HG02642 (cell line): Measurements from ENCODE around the gene PCGF2.
"Not testable (repeated sequence)": the region's sequence is repeated elsewhere in the genome, so short reads cannot be mapped to it uniquely, and the experiment has no call there.

Experiments
- ATAC-seq: cut with Tn5 transposase; IDR thresholded peaks from one replicate; pipeline ENCODE4 v1.9.1; 2021; ENCODE audit warnings: mild to moderate bottlenecking; ENCODE audit not compliant: unreplicated experiment, poor library complexity

PCGF2 gene

DNA sequence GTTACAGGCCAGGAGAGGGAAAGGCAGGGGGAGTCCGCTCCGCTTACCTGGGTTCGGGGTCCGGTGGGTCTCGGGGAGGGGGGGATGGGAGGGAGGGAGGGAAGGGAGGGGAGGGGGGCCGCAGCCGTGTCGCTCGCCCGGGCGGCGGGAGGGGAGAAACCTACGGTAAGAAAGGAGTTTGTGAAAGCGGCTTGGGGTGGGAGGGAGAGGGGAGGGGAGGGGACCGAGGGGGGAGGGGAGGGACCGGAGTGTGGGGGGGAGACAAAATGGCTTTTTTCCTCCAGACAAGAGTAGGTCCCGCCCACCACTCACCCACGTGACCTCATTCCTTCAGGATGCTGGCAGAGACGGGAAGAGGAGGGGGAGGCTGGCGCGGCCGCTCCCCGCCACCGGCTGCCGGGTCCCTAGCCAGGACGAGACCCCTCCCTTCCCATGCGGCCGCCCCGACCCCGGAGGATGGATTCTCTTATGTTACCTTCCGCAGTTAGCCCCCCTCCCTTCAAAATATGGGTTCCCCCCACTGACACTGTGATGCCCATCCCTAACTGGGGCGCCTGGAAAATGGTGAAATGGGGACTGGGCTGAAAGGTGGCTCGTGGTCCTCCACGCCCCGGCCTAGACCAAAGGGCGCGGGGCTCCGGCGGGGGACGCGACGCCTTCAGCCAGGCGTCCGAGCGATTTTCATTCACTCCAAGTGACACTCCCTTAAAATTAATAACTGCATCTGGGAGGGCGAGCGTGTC, at the start of gene PCGF2:
TSS of gene PCGF2 (minus strand) at position 188 of the 743 bp plus-strand sequence. CDS start 7,934 bp downstream, outside the sequence.
- ATAC-seq, result no peak

GRCh38 chr17:38797828-38798227, 49.7 kb upstream of the PCGF2 start:
- no peak for ATAC-seq

GRCh38 chr17:38797158-38797490, 49.0 kb upstream of the PCGF2 start:
- no peak for ATAC-seq

DNA sequence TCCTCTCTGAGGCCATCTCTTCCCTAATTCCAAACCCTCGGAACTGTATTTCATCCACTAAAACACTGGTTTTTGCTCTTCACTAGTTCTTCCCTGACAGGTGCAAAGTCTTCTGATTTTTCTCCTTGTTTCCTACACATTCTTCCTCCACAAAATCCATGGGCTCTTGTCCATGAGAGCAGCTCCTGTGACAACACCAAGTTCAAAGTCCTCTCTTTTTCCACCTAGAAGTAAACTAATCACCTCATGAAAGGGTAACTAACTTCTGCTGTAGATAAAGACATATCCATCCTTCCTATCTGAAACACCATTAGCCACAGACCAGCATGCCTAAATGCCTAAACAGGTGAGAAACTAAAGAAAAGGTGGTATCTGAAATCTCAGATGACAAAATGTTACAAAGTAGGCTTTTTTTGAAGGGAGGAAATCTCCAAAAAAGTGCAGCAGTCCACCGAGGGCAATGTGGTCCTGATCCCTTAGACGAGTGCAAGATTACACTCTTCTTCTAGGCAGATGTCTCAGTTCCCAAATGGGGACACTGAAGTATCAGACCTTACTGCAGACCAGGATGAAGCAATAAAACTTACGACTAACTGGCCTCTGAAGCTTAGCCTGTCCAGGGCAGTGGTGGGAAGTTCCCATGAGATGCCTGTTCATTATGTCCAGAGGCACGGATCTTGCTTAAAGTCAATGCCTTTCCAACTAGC, 48.5 kb upstream of the PCGF2 start:
- no peak for ATAC-seq

GRCh38 chr17:38794221-38794620, 46.1 kb upstream of the PCGF2 start:
- ATAC-seq, result no peak

GRCh38 chr17:38791162-38791561, 43.0 kb upstream of the PCGF2 start:
- ATAC-seq, result no peak

DNA sequence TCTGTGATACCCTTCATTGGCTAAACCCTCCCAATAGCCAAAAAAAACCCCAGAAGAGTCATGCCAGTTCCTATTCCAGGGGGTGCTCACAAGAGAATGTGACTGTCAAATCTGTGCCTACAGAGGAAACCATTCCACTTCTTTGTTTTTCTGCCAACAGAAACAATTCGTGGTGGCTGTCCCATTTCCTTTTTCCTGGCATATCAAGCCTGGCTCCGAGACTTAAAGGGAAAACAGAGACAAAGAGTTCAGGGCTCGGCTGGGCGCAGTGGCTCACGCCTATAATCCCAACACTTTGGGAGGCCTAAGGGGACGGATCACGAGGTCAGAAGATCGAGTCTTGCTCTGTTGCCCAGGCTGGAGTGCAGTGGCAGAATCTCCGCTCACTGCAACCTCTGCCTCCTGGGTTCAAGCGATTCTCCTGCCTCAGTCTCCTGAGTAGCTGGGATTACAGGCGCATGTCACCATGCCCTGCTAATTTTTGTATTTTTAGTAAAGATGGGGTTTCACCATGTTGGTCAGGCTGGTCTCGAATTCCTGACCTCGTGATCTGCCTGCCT, 42.1 kb upstream of the PCGF2 start:
- ATAC-seq, result not testable (repeated sequence)

DNA sequence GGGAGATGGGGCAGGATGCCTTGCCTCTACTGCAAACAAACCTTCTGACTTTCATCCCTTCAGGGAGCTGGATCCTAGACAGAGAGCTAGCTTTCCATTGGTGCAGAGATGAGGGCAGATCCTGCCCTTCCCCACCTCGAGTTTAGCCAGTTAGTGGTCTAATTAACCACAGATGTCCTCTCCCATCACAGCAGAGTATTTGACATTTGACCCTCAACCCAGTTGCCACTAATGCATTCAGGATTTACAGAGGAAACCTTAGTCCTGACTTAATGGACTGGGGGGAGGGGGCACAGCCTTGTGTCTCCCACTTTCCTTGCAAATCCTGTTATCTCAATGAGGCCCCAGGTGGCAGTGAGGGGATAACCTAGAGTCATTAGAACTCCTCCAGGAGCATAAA, 41.0 kb upstream of the PCGF2 start:
- no peak for ATAC-seq

- ATAC-seq, result not testable (repeated sequence)
Observed at GRCh38 chr17:38787999-38788398, 39.9 kb upstream of the PCGF2 start.

DNA sequence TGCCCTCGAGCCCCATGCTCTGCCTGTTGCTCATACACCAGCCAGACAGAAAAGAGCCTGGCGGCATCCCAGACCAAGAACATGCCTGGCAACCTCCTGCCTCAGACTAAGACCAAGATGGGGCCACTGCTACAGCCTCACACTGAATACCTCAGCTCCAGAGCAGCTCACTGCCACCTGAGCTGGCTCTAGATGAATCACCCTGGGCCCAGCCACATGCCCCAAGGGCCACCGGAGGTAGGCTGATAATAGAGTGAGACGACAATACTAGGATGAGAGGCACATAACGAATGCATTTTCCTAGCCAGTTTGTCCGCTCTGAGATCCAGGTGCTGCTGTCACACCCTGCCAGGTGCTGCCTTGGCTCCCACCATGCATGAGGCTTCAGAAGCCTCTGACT, 38.2 kb upstream of the PCGF2 start:
- ATAC-seq, result no peak

- no peak for ATAC-seq
Observed at GRCh38 chr17:38783227-38783626, 35.1 kb upstream of the PCGF2 start.

DNA sequence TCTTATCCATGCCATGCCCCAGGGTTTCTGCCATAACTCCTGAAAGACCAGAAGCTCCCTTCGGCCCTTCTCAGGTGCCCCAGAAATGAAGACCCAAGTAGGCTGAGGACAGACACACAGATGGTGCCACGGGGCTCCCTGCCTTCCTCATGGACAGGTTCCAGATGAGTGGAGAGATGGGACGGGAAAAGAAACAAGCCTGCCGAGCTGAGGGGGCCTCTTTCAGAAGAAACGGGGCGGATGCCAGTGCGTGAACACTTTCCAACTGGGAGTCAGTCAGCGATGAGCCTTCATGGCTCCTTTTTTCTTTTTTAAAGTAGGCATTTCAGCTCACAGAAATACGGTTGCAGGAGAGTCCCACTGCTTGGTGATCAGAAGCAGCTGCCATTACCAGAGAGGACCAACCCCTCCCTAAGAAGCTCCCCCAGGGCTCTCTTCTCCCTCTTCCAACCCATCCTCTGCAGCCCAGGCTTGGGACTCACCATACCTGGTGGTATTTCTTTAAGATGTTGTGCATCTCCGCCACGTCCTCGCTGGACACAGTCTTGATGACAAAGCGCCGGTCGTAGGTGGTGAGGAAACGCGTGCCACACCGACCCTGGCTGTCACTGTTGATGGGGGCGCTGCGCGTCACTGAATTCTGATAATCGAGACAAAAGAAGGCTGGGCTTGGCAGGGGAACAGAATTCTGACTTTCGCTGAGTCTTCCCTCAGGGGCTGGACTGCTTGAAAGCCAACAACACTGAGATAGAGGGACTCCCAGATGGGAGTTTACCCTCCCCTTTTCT, 32.0 kb upstream of the PCGF2 start:
- no peak for ATAC-seq

DNA sequence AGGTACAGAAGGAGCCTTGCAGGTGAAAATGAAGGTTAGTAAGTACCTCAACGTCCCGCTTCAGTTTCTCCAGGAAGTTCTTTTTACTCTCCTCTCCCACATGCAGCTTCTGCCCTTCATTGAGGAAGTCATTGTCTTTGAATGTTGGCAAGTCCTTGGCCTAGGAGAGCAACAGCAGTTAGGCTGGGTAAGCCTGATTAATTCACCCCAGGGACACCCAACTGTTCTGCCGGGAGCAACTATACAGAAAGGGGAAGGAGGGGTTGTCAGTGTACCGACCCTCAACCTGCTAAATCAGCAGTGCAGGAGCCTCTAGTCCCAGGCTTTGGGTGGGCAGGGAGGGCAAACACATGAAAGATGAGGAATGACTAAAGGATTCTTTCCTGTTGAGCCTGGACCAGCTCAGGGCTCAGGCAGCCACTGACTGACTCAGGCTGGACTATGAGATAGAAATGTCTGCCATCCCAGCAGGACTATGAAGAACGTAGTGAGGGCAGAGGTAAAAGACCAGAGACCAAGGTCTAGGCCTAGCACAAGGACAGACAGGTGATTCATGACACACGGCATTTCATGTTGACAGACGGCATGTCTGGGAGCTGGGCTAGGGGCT, 29.6 kb upstream of the PCGF2 start:
- ATAC-seq, result no peak

DNA sequence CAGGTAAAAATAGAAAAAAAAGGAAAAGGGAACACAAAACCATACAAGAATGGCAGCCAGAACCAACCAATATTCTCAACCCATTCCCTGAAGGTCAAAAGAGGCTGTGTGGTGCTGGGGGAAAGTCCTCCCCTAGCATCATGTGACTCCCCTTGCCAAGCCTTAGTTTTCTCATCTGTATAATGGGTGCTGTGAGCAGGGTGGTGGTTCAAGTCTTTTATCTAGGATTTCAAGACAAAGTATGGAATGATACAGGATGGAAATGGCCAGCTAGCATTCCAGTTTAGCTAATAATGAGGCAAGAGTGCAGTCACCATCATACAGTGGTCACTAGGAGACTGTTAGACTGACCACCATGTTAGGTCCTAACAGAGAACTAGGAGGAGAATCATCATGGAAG, 25.1 kb upstream of the PCGF2 start:
- no peak for ATAC-seq

DNA sequence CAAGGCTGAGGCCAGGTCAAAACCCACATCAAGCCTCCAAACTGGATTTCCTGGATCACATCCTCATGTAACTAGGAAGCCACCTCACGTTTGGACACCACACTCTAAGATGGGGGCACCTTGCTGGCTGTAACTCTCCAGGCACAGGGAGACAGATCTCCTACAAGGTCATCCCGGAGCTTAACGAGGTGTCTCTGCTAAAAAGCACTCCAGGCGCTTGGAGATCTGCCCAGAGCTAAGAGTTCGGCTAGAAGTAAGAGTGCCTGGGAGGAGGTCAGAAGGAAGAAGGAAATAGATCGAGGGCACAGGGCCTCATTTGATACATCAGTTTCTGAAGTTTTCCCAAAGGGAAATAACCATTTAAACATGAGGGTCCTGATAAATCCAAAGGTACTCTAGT, 20.3 kb upstream of the PCGF2 start:
- ATAC-seq, result no peak

DNA sequence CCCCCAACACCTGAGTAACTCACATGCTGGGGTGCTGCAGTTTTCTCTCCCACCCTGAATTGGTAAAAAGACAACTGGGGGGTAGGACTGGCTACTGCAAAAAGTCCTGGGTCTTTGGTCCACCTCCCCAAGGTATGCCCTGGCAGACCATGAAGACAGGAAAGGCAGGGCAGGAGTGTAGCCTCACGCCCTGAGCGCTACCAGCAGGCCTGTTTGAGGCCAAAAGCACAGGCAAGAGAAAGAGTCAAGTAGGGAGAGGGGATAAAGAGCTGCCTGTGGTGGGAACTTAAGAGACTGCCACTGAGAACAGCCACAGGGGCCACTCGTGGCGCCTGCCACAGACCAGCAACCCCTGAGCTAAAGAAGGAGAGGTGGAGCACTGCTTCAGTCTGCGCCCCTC, 18.2 kb upstream of the PCGF2 start:
- no peak for ATAC-seq

GRCh38 chr17:38762231-38762630, 14.1 kb upstream of the PCGF2 start:
- no peak for ATAC-seq

DNA sequence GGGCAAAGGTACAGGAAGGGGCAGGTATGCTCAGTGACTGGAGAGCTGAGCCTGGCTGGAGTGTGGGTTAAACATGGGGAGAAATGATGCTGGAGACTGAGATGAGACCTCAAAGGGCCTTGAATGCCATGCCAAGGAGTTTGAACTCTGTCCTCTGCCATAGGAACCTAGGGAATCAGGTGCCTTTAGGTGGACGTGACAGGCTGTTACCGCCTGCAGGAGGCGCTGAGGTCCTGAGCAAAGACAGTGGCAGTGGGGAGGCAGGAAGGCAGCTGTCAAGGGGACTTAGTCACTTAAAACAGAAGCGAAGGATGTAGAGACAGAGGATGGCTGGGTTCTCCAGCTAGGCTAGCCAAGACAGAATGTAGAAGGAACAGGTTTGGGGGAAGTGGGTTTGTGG, 13.5 kb upstream of the PCGF2 start:
- ATAC-seq, result no peak

- ATAC-seq, result no peak
Observed at GRCh38 chr17:38753071-38753506, 5.0 kb upstream of the PCGF2 start.

- ATAC-seq, result peak; percentile 88
Observed at GRCh38 chr17:38752308-38753070, 4.4 kb upstream of the PCGF2 start, which contains the start of gene PSMB3. Gene PSMB3, plus strand, starts transcription at chr17:38752741. Its CDS starts 86 bp downstream, at chr17:38752827.
